Esophagus muscularis mucosa (tissue), 4 donors: ENCODE results near the gene SNX9.

Experiments used
- EP300 ChIP-seq: sonication (generic); formaldehyde crosslinking; IDR thresholded peaks from one replicate; pipeline ENCODE4 v1.6.1; 2017; ENCODE audit warnings: antibody characterized with exemption
- POLR2A ChIP-seq: fragments of 450-650 bp; IDR thresholded peaks from one replicate; pipeline ENCODE4 v1.6.1; 2017; ENCODE audit warnings: antibody characterized with exemption, moderate library complexity, mild to moderate bottlenecking, low read depth
- TF ChIP-seq, protein P1 (sequence below), 3 experiments: fragments of 200-600 bp in 2 of 3; fragments of 450-650 bp in 1 of 3; sonication (generic) in 2 of 3; IDR thresholded peaks; one replicate each; pipeline ENCODE4 v1.5.1; 2017 to 2019; ENCODE audit warnings: antibody characterized with exemption in 3 of 3, mild to moderate bottlenecking in 2 of 3, moderate library complexity in 1 of 3

DNA sequence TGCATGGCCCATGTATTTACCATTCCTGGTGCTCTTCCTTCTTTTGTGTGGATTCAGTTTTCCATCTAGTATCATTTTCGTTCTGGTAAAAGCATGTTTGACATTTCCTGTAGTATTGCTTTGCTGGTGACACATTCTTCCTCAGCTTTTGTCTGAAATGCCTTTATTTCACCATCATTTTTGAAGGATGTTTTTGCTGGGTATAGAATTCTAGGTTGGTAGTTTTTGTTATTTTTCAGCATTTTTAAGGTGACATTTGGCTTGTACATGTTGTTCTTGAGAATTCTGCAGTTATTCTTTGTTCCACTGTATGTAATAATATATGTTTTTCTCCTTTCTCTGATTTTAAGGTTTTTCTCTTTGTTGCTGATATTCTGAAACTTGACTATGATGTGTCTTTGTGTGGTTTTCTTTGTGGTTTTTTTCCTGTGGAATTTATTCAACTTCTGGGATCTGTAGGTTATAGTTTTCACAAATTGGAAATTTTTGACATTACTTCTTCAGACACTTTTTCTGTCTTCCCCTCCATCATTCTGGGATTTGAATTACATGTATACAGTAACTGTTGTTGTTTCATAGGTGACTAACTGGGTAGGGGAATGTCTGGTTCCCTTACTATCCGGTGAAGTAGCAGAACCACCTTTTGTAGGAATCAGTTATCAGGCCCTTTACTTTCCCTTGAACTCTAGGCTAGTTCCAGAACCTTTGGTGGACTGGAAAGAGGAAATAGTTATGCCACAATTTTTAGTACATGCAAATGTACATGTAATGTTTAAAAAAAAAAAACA is 30.2 kb downstream of the SNX9 start:
- TF ChIP-seq, protein P1, sequence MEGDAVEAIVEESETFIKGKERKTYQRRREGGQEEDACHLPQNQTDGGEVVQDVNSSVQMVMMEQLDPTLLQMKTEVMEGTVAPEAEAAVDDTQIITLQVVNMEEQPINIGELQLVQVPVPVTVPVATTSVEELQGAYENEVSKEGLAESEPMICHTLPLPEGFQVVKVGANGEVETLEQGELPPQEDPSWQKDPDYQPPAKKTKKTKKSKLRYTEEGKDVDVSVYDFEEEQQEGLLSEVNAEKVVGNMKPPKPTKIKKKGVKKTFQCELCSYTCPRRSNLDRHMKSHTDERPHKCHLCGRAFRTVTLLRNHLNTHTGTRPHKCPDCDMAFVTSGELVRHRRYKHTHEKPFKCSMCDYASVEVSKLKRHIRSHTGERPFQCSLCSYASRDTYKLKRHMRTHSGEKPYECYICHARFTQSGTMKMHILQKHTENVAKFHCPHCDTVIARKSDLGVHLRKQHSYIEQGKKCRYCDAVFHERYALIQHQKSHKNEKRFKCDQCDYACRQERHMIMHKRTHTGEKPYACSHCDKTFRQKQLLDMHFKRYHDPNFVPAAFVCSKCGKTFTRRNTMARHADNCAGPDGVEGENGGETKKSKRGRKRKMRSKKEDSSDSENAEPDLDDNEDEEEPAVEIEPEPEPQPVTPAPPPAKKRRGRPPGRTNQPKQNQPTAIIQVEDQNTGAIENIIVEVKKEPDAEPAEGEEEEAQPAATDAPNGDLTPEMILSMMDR (IDR thresholded peaks at IDR 0.05), result no peak
- TF ChIP-seq POLR2A (no peak), EP300 (no peak)
